Stimulated activated memory B cell treated with anti-CD40 and anti-IgM and Interleukin-4, amounts not matched to agents 10 μg/mL and 1 μg/mL and 100 μg/mL, for 72 hours (primary cell): ENCODE results near the gene STX18.

ENCODE experiments used
- ATAC-seq: fragments of 150-1000 bp; cut with Tn5 transposase; 2 replicates; pipeline ENCODE4 v1.10.0; 2021
- H3K27ac Mint-ChIP-seq: one replicate; pipeline ENCODE4 v1.8.0; 2022; ENCODE audit warnings: mild to moderate bottlenecking, mixed read lengths
- H3K27me3 Mint-ChIP-seq: one replicate; pipeline ENCODE4 v1.8.0; 2022; ENCODE audit warnings: mixed read lengths
- H3K36me3 Mint-ChIP-seq: one replicate; pipeline ENCODE4 v1.8.0; 2022; ENCODE audit warnings: mixed read lengths
- H3K4me1 Mint-ChIP-seq: one replicate; pipeline ENCODE4 v1.8.0; 2022; ENCODE audit warnings: mixed read lengths
- H3K4me3 Mint-ChIP-seq: one replicate; pipeline ENCODE4 v1.8.0; 2022; ENCODE audit warnings: mild to moderate bottlenecking, moderate library complexity, mixed read lengths
- H3K9me3 Mint-ChIP-seq: one replicate; pipeline ENCODE4 v1.8.0; 2022; ENCODE audit warnings: mixed read lengths

STX18 gene

DNA sequence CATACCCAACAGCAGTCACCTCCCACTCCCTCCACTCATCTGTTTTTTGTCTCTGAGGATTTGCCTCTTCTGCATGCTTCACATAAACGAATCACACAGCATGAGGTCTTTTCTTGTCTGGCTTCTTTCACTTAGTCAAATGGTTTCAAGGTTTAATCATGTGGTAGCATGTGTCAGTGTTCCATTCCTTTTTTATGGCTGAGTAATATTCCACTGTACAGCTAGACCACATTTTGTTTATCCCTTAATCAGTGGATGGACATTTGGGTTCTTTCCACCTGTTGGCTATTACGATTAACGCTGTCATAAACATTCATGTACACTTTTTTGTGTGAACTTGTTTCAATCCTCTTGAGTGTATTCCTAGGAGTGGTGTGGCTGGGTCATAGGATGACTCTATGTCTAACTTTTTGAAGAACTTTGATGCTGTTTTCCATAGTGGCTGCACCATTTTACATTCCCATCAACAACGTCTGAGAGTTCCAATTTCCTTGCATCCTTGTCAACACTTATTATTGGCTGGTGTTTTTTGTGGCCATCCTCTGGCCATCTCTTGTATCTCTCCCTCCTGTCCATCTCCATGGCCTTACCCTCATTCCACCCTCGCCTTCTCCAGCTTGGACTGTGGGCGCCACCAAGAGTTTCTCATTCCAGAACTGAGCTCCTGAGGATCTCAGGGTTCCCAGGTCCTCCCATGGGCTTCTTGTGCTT lies 167.3 kb downstream of the STX18 start:
- H3K4me3 Mint-ChIP-seq, result no peak overlapping the region
- H3K9me3 Mint-ChIP-seq, result peaks cover 7% of the 10 kb centered on the region
- no peaks in the 10 kb centered on the region for H3K4me1 Mint-ChIP-seq
- no peak overlapping the region for H3K27ac Mint-ChIP-seq
- no peak for ATAC-seq
- H3K27me3 Mint-ChIP-seq, result peaks cover 35% of the 10 kb centered on the region
- no peaks in the 10 kb centered on the region for H3K36me3 Mint-ChIP-seq
